Camera-type eye (tissue), 1 donor: ENCODE data around the gene RILP. TPM values are rescaled to one million over a fixed set of nuclear protein-coding genes. Genes with fewer than 3 reads are reported as not detected.

Source experiments
- total RNA-seq: library from RNA; depleted of rRNA; stranded (reverse); fragments of >200 nt; gene quantifications from one replicate; pipeline ENCODE4 v1.2.3, GENCODE V29; 2014

Gene RILP, protein sequence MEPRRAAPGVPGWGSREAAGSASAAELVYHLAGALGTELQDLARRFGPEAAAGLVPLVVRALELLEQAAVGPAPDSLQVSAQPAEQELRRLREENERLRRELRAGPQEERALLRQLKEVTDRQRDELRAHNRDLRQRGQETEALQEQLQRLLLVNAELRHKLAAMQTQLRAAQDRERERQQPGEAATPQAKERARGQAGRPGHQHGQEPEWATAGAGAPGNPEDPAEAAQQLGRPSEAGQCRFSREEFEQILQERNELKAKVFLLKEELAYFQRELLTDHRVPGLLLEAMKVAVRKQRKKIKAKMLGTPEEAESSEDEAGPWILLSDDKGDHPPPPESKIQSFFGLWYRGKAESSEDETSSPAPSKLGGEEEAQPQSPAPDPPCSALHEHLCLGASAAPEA
- 12.0 TPM for total RNA-seq

DNA sequence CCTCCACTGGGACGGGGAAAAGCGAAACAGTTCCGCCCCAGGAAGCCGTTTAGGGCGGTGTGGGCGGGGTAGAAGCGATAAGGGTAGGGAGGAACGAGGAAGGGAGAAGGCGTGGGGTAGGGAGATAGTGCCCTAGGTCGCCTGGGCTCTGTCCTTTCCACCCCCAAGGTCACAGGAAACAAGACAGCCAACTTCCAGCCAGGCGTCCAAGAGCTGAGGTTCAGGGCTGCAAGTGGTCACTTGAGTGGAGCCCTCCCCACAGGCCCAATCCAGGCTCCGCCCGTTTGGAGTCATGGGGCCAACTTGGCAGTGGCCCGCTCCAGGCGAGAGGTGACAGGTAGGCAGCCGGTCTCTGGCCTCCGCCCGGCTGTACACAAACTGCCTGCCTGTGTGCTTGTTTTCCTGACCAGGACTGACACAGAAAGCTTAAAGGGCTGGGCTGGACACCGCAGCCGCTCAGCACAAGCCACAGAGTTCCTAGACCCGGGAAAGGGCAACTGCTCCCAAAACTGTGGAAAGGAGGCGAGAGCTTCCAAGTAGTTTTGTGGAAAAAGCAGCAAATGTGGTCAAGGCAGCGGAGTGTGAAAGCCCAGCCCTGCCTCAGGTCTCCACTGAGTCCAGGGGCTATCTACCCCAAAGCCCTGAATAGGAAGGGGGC lies at the start of gene RILP:
Gene RILP (minus strand): TSS at position 23 of the 658 bp plus-strand sequence. CDS start 62 bp downstream, outside the sequence.

DNA sequence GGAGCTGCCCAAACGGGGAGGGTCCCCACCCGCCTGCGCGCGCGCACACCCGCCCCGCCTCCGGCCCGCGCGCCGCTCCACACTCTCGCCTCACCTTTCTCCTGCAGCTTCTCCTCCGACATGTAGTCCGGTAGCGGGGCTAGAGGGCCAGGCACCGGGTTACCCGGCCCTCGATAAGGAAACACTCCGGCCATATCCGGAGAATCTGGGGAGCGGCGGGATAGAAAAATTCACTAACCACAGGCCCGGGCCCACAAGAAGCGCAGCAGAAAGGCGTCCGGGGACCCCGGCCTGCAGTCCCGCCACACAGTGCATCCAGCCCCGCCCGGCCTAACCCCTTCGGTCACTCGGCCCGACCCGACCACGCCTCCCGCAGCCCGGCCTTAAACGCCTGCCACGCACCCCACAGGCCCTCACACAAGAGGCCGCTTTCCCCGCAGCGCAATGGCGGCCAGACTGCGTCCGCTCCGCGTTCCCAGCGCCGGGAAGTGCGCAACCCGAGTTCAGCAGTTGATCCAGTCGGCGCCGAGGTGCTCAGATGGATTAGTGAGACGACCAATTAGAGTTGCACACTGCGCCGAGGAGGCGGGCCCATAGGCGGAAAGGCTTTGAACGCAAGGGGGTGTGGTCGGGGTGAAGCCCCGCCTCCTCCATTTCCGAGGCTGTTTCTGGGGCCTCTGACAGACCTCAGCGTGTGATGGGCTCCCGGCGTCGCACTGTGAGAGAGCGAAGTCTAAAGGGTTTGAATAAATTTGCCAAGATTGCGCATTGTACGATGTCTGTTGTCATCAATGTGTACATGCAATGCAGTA lies 34.9 kb upstream of the RILP start, which contains the start of gene PRPF8:
Gene PRPF8 (minus strand): TSS at position 490 of the 812 bp plus-strand sequence. CDS start 296 bp downstream, at position 194.

DNA sequence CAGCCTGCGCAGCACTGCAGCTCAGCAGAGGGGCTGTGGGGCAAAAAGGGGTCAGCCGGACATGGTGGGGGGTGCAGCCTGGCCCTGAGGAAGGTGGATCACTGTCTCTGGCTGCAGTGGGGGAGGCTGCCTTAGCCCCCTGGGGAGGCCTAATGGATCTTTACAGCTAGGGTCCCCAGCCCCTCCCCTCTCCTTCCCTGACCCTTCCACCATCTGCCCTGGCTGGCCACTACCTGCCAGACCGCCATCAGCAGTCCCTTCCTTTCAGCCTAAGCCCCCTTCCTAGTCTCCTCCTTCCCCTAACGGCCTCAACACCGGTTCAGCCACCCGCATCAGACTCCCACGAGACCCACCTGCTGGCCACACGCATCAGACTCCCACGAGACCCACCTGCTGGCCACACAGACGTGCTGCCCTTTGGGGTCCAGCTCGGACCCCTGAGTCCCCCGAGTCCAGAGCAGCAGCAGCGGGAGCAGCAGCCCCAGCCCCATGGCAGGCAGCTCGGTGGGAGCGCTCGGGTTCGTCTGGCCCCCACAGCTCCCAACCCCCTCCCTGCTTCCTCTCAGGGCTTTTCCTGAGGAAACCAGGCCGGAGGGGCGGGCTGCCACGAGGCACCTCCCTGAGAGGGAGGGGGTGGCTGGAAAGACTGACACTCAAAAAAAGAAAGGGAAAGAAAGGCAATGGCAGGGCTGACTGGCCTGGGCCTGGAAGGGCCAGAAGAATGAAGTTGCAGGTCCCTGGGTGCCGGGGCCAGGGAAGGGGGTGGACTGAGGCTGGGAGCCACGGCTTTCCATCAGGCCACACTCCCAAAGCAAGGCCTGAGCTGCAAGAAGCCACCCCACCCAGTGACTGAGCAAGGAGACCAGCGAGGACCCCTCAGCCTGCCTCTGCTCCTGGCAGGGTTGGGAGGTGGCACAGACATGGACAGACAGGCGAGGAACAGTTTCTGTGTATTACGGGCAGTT lies 4.2 kb downstream of the RILP start, which contains the start of gene SCARF1:
Gene SCARF1 (minus strand): TSS at position 526 of the 965 bp plus-strand sequence. CDS start 35 bp downstream, at position 491.

DNA sequence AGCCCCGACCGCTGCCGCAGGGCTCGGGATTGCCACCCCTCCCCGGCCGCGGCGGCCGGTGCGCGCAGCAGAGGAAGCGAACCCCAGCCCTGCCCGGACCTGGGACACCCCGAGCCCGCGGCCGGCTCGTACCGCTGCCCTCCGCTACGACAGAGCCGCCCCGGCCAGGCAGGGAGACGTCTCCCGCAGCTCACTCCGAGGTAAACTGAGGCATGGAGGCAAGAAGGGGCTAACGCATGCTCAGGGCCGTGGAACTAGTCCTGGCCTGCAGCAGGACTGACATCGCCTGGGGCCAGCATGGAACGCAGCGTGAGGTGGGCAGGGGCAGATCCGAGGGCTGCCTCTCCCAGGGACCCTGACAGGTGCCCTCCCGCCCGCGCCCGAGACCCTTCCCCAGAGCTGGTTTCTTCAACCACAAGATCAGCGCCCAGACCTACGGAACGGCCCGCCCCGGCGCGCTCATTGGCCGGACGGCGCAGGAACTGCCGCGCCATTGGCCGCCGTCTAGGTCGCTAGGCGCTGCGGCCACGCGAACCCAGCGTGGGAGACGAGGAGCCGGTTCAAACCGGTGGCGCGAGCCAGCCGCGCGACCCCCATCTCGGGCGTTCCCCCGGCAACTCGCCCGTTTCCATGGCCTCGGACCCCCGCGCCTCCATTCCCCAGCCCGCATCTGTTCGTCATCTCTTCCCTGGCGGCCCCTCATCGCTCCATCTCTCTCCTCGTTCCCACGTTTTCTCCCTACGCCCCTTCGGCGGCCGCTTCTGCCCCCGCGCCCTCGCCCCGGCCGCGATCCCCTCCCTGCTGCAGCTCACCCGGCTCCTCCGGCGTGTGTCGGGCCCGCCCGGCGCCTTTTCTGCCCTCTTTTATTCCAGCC lies 21.4 kb downstream of the RILP start, which contains the start of gene SLC43A2:
Gene SLC43A2 (minus strand): TSS at position 853 of the 874 bp plus-strand sequence. CDS start 960 bp downstream, outside the sequence.

Other genes starting within 250 kb of the RILP start
- gene YWHAE, start 249.6 kb downstream of the RILP start, total RNA-seq: 1,088 TPM
- gene CRK, start 193.6 kb downstream of the RILP start, total RNA-seq: 89.7 TPM
- gene MYO1C, start 157.2 kb downstream of the RILP start, total RNA-seq: 69.0 TPM
- gene INPP5K, start 133.3 kb downstream of the RILP start, total RNA-seq: 74.9 TPM
- 47.5 TPM for gene PITPNA, start 87.1 kb downstream of the RILP start, total RNA-seq
- gene SLC43A2, start 21.0 kb downstream of the RILP start, total RNA-seq: 21.1 TPM
- gene SCARF1, start 4.1 kb downstream of the RILP start, total RNA-seq: 11.1 TPM
- 239 TPM for gene PRPF8, start 35.0 kb upstream of the RILP start, total RNA-seq
- gene TLCD2, start 60.5 kb upstream of the RILP start, total RNA-seq: 4.1 TPM
- gene WDR81, start 74.8 kb upstream of the RILP start, total RNA-seq: 23.7 TPM
- 1.6 TPM for gene SERPINF2, start 93.0 kb upstream of the RILP start, total RNA-seq
- gene SERPINF1, start 112.2 kb upstream of the RILP start, total RNA-seq: 916 TPM
- 16.1 TPM for gene SMYD4, start 180.0 kb upstream of the RILP start, total RNA-seq
- 48.8 TPM for gene RPA1, start 180.1 kb upstream of the RILP start, total RNA-seq